NCI-H2171 (cell line): ENCODE results near the gene RCAN2.
"Not testable (repeated sequence)": the region's sequence is repeated elsewhere in the genome, so short reads cannot be mapped to it uniquely, and the experiment has no call there.

Experiments used
- DNase-seq: peaks from one replicate; lab custom pipeline; 2025; lab: John Stamatoyannopoulos, UW

Gene RCAN2

DNA sequence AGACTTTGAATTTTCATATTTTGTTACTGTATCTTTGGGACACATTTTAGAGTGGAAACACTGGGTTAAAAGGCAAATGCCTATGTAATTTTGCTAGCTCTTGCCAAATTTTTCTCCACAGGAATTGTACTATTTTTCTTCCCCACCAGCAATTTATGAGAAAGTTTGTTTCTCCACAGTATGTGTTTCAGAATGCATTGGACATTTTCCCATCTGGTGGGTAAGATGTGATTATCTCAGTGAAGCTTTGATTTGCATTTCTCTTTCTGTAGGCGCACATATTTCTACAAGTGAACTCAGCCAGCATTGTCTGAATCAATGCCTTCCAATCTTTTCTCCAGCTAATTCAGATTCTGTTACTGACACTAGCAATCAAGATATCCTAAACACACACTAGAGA, 157.8 kb downstream of the RCAN2 start:
- no peak for DNase-seq

GRCh38 chr6:46332448-46332847, 158.8 kb downstream of the RCAN2 start:
- not testable (repeated sequence) for DNase-seq

DNA sequence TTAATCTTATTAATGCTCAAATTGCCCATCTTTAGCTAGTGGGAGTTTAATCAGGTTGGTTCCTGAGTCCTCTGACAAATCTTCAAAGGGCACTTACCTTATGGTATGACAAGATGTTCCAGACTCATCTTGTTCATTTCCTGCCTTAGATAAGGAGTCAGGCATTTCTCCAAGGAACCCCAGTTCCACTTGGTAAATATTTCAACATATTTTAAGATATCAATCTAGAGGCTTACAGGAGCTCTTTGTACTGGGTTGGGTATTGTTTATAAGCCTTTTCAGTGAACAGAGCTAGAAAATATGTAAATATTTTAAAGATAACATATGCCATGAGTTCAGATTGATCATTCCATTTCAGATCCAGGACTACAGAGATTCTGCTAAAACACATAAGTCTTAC, 159.8 kb downstream of the RCAN2 start:
- DNase-seq: no peak

DNA sequence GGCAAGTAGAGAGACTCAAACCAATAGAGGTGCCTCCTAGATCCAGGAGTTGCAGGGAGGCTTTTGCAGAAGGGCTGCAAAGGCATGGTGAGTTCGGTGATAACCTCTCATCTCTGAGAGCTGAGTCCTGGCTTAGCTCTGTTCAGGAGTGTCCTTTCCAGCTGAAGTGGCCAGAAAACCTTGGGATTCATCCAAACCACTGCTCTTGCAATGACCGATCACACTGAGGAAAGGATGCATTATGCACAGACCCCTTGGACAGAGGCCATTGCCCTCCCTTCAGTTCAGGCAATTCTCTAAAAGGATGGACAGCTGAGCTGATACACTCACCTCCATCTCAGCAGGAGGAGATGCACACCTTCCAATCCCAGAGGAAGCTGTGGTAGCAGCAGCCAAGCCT, 161.7 kb downstream of the RCAN2 start:
- no peak for DNase-seq

GRCh38 chr6:46327779-46328178, 163.5 kb downstream of the RCAN2 start:
- DNase-seq: no peak

- DNase-seq: no peak
Measured at GRCh38 chr6:46325561-46326530, 165.4 kb downstream of the RCAN2 start.

GRCh38 chr6:46324706-46325105, 166.5 kb downstream of the RCAN2 start:
- no peak for DNase-seq

DNA sequence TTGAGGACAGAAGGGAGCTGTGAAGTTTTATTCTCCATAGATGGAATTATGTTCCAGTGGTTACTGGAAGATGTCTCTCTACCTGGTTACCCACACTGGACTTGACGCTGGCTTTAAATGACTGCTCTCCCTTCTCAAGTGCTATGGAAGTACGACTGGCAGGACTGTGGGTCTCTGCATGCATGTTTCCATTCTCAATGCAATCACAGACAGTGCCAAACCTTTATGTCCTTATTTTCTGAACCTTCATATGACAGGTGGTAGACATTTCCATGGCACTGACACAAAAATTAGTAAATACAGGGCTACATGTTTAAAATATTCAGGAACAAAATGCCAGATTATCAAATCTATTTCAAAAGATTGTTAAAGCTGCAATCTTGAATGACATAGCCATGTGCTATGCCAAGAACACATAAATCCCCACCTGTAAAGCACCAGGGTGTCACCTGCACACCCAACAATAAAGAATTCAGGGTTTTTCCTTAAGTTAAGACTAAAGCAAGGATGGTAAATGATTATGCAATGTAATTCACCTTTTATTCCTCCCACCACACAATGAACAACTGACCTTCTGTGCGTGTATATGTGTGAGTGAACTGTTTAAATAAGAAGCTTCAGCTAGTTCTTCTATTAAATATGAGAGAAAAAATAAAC, 167.2 kb downstream of the RCAN2 start:
- DNase-seq: no peak

GRCh38 chr6:46323312-46323965, 167.8 kb downstream of the RCAN2 start:
- DNase-seq: no peak

DNA sequence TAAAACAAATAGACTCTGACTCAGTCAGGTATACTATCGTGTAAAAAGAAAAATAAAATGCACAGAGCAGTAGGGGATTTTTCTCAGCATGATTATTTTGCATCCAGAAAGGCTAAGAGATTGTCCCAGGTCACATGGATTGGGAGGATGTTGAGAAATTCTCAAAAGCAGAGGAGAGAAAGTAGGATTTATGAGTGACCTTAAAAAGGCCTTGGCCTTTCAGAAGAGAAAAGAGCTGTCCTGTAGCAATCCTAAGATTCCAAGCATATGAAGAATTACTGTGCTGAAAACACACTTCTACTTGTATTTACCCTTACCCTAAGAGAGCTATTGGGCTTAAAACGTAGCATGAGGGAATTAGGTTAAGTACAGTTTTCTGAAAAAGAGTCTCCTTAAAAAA, 170.7 kb downstream of the RCAN2 start:
- no peak for DNase-seq

DNA sequence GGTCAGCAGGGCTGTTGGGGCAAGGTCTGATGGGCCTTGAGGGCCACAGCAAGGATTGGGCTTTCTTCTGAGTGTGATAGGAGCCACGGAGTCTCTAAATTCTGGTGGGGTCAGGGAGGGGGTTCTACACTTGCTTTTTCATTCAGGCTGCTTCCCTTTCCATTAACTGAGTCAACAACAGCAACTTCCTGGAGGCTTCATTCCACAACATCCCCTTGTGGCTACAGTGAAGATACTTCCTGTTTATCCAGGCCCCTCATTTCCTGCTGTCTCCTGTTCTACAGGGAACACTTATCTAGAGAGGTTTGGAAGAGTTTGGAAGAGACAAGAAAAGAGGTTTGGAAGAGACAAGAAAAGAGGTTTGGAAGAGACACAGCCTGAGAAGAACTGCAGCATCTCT, 175.7 kb downstream of the RCAN2 start:
- no peak for DNase-seq

GRCh38 chr6:46312654-46313053, 178.6 kb downstream of the RCAN2 start:
- no peak for DNase-seq

GRCh38 chr6:46310196-46310595, 181.1 kb downstream of the RCAN2 start:
- no peak for DNase-seq

DNA sequence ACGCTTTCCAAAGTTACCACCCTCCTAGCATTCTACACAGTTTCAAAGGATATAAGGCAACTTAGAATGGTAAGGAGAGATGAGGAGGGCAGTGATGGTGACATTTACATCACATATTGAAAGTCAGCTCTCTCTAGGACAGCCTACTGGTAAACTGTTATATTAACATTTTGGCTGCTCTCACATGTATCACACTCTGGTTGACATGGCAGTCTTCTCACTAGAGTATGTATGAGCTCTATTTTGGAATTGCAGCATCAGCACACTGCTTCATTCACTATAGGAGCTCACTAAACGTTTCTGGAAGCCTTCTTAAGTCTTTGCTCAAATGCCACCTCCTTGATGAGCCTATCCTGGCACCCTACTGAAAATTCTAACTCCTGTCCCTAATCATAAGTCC, 184.8 kb downstream of the RCAN2 start:
- no peak for DNase-seq

GRCh38 chr6:46305833-46306232, 185.4 kb downstream of the RCAN2 start:
- DNase-seq: no peak

GRCh38 chr6:46305236-46305635, 186.0 kb downstream of the RCAN2 start:
- DNase-seq: no peak

GRCh38 chr6:46302816-46303215, 188.4 kb downstream of the RCAN2 start:
- DNase-seq: no peak

DNA sequence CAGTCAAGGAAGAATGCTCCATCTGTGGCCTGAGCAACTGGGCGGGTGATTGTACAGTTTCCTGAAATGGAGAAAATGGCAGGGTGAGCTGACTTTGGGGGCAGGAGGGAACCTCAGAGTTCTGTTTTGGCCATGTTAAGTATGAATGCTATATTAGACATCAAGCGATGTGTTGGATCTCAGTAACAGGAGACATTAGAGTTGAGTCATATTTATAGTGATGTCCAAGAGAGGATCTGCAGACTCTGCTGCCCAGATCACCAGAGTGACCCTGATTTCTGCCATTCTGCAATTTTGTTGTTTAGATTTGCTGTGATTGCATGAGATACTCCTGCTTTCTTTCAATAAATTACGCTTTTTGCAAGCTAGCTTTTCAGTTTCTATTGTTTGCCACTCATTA, 189.1 kb downstream of the RCAN2 start:
- DNase-seq: no peak

GRCh38 chr6:46299253-46299652, 192.0 kb downstream of the RCAN2 start:
- no peak for DNase-seq

DNA sequence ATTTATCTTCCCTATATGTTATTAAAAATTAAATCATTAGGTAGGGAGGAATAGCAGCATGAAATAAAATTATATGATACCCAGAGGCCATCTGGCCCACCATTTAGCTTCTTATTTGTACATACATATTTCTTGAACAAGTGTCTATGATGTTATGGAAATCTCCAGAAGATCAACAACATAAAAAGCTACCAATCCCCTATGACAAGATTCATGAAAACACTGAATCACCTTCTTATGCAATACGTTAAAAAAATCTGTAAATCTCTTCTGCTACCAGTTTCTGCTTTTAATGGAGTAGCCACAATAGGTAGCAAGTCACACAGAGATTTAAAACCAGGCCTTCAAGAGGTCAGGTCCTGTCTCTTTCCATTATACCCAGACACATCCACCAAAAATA, 194.7 kb downstream of the RCAN2 start:
- DNase-seq: no peak

- DNase-seq: no peak
Measured at GRCh38 chr6:46293641-46294316, 197.5 kb downstream of the RCAN2 start.

GRCh38 chr6:46291880-46292279, 199.4 kb downstream of the RCAN2 start:
- no peak for DNase-seq
